HG03460 (cell line): Measurements from ENCODE around the gene NCAM1.

ENCODE experiments used
- ATAC-seq: cut with Tn5 transposase; IDR thresholded peaks from one replicate; pipeline ENCODE4 v1.9.1; 2021; ENCODE audit not compliant: unreplicated experiment

NCAM1 gene

GRCh38 chr11:113166280-113166679 lies 205.1 kb downstream of the NCAM1 start:
- ATAC-seq: no peak

GRCh38 chr11:113167599-113167998 lies 206.4 kb downstream of the NCAM1 start:
- no peak for ATAC-seq

- ATAC-seq: no peak
These were observed 207.4 kb downstream of the NCAM1 start for GRCh38 chr11:113168354-113169342.

GRCh38 chr11:113172382-113172951 lies 211.2 kb downstream of the NCAM1 start:
- no peak for ATAC-seq

- ATAC-seq: no peak
These were observed 211.9 kb downstream of the NCAM1 start for GRCh38 chr11:113173126-113173525.

GRCh38 chr11:113174882-113175281 lies 213.7 kb downstream of the NCAM1 start:
- no peak for ATAC-seq

- ATAC-seq: no peak
These were observed 215.6 kb downstream of the NCAM1 start for GRCh38 chr11:113176599-113177360.

GRCh38 chr11:113177671-113178070 lies 216.5 kb downstream of the NCAM1 start:
- no peak for ATAC-seq

GRCh38 chr11:113178381-113179070 lies 217.3 kb downstream of the NCAM1 start:
- no peak for ATAC-seq

GRCh38 chr11:113179181-113179704 lies 218.0 kb downstream of the NCAM1 start:
- no peak for ATAC-seq

GRCh38 chr11:113181094-113181493 lies 219.9 kb downstream of the NCAM1 start:
- ATAC-seq: no peak

GRCh38 chr11:113182288-113182687 lies 221.1 kb downstream of the NCAM1 start:
- ATAC-seq: no peak

GRCh38 chr11:113184498-113184897 lies 223.3 kb downstream of the NCAM1 start:
- no peak for ATAC-seq

- no peak for ATAC-seq
These were observed 227.2 kb downstream of the NCAM1 start for GRCh38 chr11:113188371-113188834.

- ATAC-seq: no peak
These were observed 228.9 kb downstream of the NCAM1 start for GRCh38 chr11:113189909-113190667.

- ATAC-seq: no peak
These were observed 231.1 kb downstream of the NCAM1 start for GRCh38 chr11:113192121-113192925.

- ATAC-seq: no peak
These were observed 231.8 kb downstream of the NCAM1 start for GRCh38 chr11:113193016-113193415.

GRCh38 chr11:113193946-113194345 lies 232.7 kb downstream of the NCAM1 start:
- ATAC-seq: no peak

GRCh38 chr11:113195728-113196127 lies 234.5 kb downstream of the NCAM1 start:
- ATAC-seq: no peak
